Mucosa of gallbladder (tissue), 1 donor: Measurements from ENCODE around the gene DCAF8L2. TPM values are rescaled to one million over a fixed set of nuclear protein-coding genes. Genes with fewer than 3 reads are reported as not detected.
"Not testable (repeated sequence)": the region's sequence is repeated elsewhere in the genome, so short reads cannot be mapped to it uniquely, and the experiment has no call there.

Source experiments
- DNase-seq: peaks from one replicate; pipeline ENCODE4 v3.0.0-alpha.2; 2020; ENCODE audit warnings: low spot score
- total RNA-seq: library from RNA; stranded (reverse); gene quantifications from one replicate; pipeline ENCODE4 v1.2.1, GENCODE V29; 2021
- donor health status: DM: no; HTN: no; CAD: no.

DCAF8L2 gene
- not detected for total RNA-seq

DNA sequence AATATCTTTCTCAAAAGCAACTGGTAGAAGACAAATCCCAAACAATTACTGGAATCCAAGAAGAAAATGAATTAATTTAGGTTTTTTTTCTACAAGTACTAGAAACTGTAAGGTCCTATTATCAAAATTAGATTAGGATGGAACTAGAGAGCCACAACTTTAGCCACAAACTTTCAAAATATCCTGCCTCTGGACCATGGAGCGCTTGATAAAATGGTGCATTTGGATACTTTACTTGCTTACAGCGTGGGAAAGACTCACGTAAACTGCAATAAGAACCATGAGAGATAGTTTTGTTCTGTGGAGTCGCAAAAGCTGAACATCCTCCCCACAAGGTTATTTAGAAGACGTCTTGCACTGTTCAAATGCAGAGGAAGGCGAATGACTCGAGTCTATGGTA, at the start of gene DCAF8L2:
Gene DCAF8L2 (plus strand): TSS at position 301 of the 400 bp plus-strand sequence. CDS start 156,552 bp downstream, outside the sequence.
- no peak for DNase-seq

- not testable (repeated sequence) for DNase-seq
Observed at GRCh38 chrX:27541161-27541560, 49.0 kb upstream of the DCAF8L2 start.

DNA sequence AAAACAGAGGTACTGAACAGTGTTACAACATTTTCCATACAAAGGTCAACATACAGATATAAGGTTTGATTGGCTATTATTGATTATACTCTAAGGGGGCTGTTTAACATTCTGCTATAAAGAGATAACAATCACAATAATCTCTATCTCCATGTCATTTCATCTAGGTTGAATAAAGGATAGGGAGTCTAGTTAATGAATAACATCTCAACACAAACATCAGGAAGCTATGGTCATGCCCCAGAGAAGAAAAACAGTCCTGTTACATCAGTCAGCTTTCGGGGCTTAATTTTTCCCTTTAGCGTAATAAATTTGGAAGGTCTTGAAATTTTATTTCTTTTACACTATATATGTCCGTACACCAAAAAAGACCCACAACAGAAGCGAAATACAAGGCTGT, 41.5 kb upstream of the DCAF8L2 start:
- DNase-seq = no peak

- no peak for DNase-seq
Observed at GRCh38 chrX:27549688-27550087, 40.5 kb upstream of the DCAF8L2 start.

DNA sequence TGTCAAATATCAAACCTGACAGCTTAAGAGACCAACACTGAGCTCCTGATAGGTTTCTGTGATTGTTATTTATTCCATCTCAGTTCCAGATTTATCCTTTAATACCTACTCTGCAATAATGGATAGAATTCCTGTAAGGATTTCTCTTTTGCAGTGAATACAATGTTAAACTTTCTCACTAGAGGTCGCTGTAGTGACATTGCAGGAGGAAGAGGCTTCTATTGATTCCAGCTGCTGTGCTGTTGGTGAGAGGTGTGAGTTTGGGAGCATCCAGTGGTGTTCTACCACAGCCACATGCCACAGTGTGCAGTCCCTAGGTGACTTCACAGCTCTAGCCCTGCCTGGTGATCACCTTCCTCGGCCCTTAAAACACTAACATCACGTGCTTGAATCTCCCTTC, 34.6 kb upstream of the DCAF8L2 start:
- no peak for DNase-seq

- no peak for DNase-seq
Observed at GRCh38 chrX:27565992-27566391, 24.2 kb upstream of the DCAF8L2 start.

GRCh38 chrX:27571164-27571563, 19.0 kb upstream of the DCAF8L2 start:
- DNase-seq = no peak

- DNase-seq = no peak
Observed at GRCh38 chrX:27575565-27575964, 14.6 kb upstream of the DCAF8L2 start.

GRCh38 chrX:27583976-27584375, 6.2 kb upstream of the DCAF8L2 start:
- DNase-seq = no peak

- DNase-seq = no peak
Observed at GRCh38 chrX:27591938-27592337, 1.8 kb downstream of the DCAF8L2 start.

GRCh38 chrX:27597508-27597907, 7.4 kb downstream of the DCAF8L2 start:
- DNase-seq = no peak

- peak; percentile 30 for DNase-seq
Observed at GRCh38 chrX:27598312-27598711, 8.2 kb downstream of the DCAF8L2 start.

- no peak for DNase-seq
Observed at GRCh38 chrX:27599928-27600327, 9.8 kb downstream of the DCAF8L2 start.

DNA sequence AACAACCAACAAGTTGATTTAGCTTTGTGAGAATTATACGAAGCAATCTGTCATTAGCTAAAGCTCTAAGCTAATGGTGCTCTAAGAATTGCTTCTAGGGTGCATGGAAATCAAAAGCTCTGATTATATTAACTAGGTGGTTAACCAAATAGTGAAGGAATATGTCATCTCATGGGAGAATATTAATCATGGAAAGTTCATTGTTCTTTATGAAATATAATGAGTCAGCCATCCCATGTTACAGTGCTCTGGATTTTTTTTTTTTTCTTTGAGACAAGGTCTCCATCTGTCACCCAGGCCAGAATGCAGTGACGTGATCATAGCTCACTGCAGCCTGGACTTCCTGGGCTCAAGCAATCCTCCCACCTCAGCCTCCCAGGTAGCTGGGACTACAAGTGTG, 10.5 kb downstream of the DCAF8L2 start:
- no peak for DNase-seq

- no peak for DNase-seq
Observed at GRCh38 chrX:27608671-27609070, 18.5 kb downstream of the DCAF8L2 start.

DNA sequence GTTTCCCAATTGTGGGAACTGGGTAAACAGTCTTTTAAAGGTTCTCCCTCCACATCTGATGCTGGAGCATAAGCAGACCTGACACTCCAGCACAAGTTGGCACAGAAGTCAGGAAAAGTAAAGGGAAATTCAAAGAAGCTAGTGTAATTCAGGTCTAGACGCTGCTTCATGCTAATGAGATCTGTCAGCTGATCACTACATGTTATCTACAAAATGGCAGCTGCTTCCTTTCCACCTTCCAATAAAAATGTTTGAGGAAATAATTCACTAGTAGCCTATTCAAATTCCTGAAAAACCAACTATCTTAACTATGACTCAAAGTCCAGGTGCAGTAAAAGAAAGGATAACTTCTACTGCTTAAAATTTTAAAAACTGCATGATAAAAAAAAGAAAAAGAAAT, 29.3 kb downstream of the DCAF8L2 start:
- DNase-seq = no peak

- no peak for DNase-seq
Observed at GRCh38 chrX:27619975-27620374, 29.8 kb downstream of the DCAF8L2 start.

DNA sequence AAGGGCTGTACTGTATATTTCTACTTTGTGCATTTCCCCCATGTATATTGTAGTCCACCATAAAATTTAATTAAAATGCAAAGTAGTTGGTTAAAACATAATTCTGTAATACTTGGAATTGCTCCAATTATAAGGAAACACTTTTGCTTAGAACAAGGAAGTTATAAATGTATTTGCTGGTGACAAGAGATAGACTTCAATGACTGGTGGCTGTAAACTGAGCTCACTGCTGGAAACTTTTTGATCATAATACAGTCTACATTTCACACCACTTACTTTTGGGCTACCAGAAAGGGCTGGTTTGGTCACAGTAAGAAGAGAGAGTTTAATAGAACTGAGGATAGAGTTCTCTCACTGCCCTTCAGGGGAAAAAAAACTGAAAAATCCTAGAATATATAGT, 32.7 kb downstream of the DCAF8L2 start:
- no peak for DNase-seq

DNA sequence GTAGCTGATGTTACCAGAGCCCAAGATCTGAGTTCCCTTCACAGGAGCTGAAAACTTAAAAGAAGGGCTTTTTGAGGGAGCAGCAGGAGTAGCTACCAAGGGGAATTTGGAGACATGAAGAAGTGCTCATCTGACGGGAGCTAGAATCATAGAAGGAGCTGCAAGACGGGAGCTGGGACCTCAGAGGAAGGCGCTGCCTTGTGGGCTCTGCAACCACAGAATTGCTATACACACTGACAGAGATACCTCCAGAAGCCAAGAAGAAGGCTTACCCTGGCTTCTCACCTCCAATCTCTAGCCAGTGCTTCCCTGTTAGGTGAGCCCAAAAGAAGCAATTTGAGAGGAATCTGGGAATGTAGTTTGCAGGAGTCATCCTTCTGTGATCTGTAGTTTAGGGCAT, 35.9 kb downstream of the DCAF8L2 start:
- no peak for DNase-seq

DNA sequence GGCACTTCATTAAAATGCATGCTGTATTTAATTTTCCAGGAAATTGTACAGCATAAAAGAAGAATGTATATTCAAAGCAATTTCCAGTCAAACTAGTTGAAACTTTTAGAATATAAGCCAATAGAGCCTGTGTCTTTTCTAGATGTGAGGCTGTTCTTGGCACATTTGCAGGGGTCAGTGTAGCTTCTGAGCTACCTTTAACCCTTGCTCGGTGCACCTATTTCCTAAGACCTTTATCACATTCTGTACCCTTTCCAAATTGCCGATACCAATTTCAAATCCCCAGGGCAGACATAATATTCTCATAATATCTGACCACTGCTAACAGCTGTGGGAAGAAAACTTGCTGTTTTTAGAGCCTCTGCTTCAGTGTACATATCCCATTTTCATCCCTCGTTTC, 43.2 kb downstream of the DCAF8L2 start:
- DNase-seq = no peak

DNA sequence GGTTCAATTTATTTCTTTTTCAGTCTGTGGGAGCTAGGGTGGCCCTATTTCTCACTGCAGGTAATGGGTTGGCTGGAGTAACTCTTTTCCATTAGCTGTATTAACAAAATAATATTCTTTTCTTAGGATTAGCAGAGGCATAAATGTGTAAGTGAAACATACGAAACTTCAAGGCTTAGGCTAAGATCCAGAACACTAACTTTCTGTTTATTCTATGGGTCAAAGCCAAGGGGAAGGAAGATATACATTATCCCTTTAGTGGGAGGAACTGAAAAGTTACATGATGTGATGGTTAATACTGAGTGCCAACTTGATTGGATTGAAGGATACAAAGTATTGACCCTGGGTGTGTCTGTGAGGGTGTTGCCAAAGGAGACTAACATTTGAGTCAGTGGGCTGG, 66.4 kb downstream of the DCAF8L2 start:
- no peak for DNase-seq

- DNase-seq = no peak
Observed at GRCh38 chrX:27660878-27661277, 70.7 kb downstream of the DCAF8L2 start.

DNA sequence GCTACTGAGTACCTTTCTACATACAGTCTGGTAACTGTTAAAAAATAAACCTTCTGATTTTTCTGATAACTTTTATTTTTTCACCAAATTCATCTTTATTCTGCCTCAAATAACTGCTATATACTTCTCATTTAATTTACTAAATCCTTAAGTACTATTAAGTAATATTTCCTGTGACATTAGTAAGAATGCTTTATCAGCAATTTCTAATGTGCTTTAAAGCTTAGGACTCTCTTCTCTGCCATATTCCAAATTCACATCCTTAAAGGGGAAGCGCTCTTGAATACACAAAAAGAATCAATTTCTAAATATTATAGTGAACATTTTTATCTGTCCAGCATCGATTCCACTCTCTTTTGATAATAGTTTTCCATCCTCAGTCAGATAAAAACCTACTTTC, 81.1 kb downstream of the DCAF8L2 start:
- DNase-seq = no peak

- DNase-seq = no peak
Observed at GRCh38 chrX:27674491-27674890, 84.3 kb downstream of the DCAF8L2 start.

DNA sequence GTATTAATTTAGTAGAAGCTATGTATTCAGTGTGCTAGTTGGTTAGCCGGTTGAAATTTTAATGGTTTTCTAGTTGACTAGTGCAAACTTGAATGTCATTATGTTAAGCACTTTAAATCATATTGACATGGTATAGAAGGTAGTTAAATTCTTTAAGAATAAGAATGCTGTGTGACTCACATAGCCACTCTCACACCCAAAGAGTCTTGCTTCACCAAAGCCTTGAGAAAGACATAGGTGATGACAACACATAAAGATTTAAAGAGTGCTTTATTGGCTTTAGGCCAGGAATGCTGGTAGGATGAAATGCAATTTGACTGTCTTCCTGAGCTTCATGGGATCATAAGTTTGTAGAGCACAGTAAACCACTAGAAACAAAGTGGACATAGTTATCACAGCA, 85.3 kb downstream of the DCAF8L2 start:
- DNase-seq = no peak
